ENCODE measurements around the gene PLEKHM3.
"Not testable (repeated sequence)": the region's sequence is repeated elsewhere in the genome, so short reads cannot be mapped to it uniquely, and the experiment has no call there.

Gene PLEKHM3

GRCh38 chr2:207920721-207921120, 104.6 kb downstream of the PLEKHM3 start:
- FAIRE-seq = no peak

DNA sequence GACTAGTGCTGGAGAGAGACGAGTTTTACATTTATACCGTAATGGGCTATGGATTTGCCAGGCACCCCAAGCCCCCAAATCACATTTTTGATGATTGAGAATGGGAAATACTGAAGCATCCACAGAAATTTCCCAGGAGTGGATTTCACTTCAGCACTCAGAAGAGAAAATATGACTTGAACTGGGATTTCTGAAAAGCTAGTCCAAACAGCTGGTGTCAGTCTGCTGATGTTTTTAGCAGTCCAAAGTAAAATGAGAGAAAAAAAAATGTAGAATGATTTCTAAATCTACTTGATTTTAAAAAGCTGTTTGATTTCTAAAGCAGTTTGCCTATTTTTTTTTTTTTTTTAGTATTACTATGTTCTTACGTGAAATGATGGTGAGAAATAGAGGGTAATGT, 105.0 kb downstream of the PLEKHM3 start:
- no peak for FAIRE-seq

- no peak for FAIRE-seq
These were observed 106.0 kb downstream of the PLEKHM3 start for GRCh38 chr2:207919164-207919919.

DNA sequence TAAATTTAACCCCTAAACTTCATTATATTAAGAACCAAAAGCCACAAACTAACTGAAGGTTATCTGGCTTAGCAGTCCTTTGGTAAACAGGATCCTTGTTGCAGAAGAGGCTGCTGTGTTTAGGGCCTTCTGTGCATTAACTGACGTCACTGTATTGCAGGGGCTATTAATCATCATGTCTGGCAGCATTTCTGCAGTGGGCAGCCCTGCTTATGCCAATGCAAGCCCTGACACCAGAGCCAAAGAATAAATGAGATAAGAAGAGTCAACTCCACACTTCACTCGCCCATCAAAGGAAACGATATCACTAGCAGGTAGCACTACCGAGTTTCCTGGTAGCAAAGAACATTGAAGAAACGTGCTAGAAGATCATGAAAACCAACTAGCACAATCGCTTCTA, 110.6 kb downstream of the PLEKHM3 start:
- no peak for FAIRE-seq

DNA sequence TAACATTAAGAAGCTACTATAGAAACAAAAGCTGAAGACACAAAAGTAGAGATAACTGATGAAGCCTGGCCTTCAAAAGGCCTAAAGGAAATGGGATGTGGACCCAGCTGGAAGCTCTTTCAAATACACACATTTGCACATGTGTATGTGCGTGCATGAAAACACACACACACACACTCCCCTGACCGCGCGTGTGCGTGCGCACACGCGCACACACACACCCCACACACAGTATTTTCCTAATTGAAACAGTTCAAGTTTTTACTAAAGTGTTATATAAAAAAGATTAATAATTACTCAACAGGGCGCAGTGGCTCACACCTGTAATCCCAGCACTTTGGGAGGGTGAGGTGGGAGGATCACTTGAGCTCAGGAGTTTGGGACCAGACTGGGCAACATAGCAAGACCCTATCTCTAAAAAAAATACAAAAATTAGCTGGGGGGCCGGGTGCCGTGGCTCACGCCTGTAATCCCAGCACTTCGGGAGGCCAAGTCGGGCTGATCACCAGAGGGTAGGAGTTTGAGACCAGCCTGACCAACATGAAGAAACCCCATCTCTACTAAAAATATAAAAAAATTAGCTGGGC, 111.5 kb downstream of the PLEKHM3 start:
- no peak for FAIRE-seq

DNA sequence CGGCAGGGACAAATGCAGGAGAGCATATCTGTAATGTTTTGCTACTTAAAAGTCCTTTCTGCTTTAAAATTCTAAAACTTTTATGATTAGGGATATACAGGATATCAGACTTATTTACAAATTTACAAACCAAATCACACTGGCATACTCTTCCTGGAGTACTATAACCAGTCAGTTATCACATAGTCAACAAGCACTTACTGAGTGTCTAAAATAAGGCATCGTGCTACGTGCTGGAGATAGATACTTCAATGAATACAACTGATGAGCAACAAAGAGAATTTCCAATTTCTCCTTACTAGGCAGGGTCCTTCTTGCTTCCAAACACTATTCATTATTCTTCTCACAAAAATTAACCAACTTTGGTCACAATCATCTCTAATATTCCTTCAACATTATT, 113.5 kb downstream of the PLEKHM3 start:
- no peak for FAIRE-seq

GRCh38 chr2:207911215-207911614, 114.1 kb downstream of the PLEKHM3 start:
- no peak for FAIRE-seq

- not testable (repeated sequence) for FAIRE-seq
These were observed 118.8 kb downstream of the PLEKHM3 start for GRCh38 chr2:207906495-207906894.

GRCh38 chr2:207905546-207905945, 119.8 kb downstream of the PLEKHM3 start:
- FAIRE-seq = no peak

DNA sequence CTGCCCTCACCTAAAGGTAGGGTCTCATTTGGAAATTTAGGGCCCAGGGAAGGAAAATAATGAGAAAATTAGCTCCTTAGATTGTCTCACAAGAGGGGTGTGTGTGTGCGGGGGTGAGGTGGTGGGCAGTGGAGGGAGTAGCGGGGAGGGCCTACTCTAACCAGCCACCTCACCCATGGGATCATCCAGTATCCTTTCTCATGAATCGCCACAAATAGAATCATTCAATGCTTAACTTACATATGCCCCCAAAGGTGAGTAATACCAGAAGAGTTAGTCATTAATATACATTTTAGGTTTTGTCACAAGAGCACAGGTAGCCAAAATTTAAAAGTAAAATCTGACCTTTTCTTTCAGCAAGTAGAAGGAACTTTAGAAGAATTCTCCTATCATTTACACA, 122.1 kb downstream of the PLEKHM3 start:
- FAIRE-seq = no peak

DNA sequence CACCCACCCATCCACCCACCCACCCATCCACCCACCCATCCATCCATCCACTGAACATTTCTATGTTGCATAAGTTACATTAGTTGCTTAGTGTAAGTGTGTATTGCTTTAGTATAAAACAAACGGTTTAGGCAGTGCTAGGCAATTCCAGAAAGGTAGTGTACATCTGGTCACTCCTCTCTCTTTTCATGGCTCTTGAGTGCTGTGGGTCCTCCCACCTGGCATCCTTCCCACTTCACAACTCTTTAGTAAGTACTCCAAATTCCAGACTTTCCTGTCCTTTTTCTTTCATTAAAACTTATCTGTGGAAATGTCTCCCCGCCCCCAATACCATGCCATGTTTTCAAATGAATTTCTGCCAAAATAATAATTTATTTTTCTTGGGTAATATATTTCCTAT, 122.5 kb downstream of the PLEKHM3 start:
- FAIRE-seq = no peak

GRCh38 chr2:207901829-207902228, 123.5 kb downstream of the PLEKHM3 start:
- no peak for FAIRE-seq

GRCh38 chr2:207901401-207901800, 123.9 kb downstream of the PLEKHM3 start:
- no peak for FAIRE-seq

GRCh38 chr2:207898354-207898695, 127.0 kb downstream of the PLEKHM3 start:
- no peak for FAIRE-seq

DNA sequence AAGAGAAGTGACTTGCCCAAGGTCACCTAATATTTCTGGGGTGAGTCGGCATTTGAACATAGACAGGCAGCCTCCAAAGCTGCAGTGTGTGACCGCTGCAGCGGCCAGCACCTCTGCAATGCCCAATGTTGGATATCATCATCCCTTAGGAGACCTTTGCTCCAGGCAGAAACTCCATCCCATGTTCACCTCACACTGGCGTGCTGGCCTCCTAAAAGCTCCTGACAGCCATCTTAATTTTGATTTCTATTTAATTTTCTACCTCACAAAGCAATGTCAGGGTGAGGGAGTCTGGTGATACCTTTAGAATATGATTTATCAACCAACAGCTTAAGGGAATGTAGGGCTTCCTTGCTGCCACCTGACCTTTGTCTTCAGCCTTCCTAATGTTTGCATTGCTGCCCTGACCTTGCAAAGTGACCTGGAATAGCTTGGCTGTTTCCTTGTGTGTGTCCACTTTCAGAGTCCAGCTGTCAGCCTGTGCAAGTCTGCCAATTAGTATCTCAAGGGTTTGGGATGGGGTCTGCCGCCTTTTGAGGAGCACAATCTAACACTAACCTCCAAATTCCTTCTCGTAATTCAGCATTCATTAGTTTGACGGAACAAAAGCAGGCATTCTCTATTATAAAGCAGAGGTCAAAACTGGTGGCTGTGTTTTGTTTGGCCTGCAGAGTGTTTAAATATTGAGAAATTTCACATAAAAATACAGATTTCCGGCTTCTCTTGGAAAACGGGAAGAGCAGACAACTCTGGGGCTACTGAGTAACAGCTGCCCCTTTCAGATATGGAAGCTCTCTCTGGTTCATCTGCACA, 127.6 kb downstream of the PLEKHM3 start:
- no peak for FAIRE-seq

DNA sequence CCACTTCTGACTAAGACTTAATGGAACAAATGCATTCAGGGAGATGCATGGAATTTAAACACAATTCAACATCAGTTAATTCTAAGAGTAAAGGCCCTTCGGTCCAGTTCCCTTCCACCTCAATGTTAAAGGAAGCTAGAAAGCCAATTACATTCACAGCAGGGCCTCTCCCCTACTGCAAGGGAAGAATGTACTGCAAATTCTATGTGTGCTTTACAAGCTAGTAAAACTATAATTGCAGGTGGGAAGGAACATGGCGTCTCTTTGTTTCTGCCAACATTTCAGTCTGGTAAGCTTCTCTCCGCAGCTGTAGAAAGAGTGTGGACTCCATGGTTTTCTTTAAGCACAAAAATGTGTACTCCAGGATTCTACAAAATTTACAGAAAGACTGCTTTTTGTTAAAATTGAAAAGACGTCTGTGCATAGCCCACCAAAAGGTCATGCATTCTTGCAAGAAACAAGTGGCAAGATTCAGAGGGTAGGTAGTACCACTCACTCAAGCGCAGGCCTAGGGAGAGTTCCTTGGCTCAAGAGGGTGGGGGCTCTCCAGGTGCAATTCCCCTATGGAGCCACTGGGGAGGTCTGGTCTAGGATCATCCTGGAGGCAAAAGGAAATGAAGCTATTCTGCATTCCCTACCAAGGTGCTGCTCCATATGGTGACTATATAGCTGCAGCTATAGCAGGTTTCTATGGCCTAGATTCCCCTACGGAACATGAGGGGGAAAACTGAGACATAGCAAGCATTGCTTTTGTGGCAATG, 128.6 kb downstream of the PLEKHM3 start:
- no peak for FAIRE-seq

- FAIRE-seq = no peak
These were observed 130.0 kb downstream of the PLEKHM3 start for GRCh38 chr2:207895274-207895860.

DNA sequence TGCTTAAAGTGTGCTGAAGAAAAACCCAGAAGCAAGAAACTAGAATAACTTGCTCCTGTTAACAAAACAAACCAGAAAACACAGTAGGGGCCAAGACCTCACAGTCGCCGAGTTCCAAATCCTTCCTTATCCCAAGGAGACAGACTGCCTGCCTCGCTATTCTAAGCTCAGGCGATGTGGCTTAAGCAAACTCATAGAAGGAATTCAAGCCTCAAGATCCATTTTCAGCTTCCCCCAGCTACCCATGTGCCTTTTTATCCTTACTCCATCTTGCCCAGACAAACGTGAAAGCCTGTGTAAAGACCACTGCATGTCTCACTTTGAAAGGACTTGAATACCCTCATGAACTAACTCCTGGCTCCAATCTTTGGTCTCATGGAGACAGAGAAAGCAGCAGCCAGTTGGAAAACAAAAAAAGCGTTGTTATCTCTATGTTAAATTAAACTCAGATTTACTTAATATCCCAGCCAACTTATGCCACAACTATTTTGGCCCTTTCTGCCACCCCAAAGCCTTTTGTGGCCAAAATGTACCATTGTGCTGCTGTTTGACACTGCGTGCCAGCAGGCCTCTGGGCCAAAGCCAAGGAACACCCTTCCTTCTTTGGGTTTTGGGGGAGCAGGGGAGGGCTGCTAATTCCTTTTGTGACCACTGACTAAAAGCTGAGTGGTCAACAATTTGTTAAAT, 132.5 kb downstream of the PLEKHM3 start:
- FAIRE-seq = no peak

DNA sequence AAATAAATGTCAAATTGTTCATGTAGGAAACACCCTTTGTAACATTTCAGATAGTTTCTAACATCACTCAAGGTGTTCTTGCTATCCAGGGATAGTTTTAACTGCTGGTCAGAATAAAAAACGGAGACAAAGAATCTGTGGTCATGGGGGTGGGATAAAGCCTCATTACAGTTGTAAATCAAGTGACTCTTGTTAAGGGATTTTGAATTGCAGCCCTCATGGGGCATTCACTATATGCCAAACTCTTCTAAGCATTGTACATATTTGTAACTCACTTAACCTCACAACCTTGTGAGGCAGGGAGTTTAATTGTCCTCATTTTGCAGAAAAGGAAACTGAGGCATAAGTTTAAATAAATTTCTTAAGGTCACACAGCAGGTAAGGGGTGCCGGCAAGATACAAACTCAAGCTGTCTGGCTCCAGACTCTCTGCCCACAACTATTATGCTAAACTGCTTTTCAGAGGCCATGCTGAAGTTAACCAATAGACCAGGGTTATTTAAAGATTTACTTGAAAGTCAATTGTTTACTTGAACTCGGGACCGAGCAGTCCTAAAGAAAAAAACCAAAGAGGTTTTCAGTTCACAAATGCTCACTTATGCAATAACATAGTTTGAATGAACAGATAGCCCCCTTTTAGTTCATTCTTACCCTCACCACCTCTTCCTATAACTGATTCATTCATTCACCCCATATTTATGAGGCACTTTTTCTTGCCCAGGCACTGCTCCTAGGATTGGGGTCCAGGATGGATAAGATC, 134.1 kb downstream of the PLEKHM3 start:
- FAIRE-seq = no peak

DNA sequence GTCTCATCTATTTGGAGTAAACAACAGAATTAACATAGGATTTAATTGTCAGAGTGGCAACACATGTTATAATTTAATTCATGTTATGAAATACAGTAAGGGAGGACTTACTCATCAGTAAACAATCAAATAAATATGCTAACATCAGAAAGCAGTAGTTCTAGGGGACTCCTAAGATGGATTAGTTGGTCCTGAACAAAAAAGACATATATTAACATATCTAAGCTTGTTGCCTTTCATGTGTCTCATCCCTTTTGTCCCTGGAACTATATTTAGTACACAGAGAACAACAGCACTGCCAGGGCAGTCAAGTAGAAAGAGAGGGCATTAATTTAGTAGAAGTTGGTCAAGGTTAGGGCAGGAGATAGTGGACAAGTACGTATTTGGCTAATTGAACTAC, 137.8 kb downstream of the PLEKHM3 start:
- FAIRE-seq = no peak

DNA sequence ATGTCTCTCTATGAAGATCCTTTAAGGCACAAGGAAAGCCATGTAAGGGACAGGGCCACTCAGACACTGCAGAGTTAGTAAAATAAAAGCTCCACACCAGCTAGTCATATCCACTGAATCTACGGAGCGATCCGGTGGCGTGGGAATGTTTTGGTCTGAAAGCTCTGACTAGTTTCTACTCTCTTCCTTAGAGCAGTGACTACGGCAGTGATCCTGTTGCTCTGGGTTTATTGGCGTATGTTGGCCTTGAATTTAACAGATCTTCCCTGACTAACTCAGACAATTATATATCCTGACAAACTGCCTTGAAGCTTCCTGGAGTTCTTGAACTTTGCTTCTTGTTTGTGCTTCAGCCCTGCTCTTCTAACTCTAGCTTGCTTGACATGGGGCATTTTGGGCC, 140.3 kb downstream of the PLEKHM3 start:
- no peak for FAIRE-seq

DNA sequence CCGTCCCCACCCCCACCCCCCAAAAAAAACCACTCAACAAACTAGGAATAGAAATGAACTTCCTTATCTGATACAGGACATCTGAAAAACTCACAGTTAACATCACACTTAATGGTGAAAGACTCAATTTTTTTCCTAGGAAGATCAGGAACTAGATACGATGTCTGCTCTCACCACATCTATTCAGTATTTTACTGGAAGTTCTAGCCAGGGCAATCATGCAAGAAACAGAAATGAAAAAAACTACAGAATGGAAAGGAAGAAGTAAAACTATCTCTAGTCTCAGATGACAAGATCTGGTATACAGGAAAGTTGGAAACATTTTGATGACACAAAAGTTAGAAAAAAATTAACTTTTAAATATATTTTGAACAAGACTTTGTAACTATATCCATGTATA, 141.2 kb downstream of the PLEKHM3 start:
- no peak for FAIRE-seq
